Endothelial cell of umbilical vein (primary cell): ENCODE measurements around the gene TAOK1. TPM values are rescaled to one million over a fixed set of nuclear protein-coding genes. Genes with fewer than 3 reads are reported as not detected.

Experiments used
- BruUV-seq: library from RNA; stranded (reverse); fragments of 400-500 nt; replicated peaks from 2 replicates; lab custom pipeline; 2021; lab: Mats Ljungman, UMichigan
- CTCF ChIA-PET: fragments of 300-600, 350-600 bp; sonication (Branson Sonifier 250); formaldehyde crosslinking; loops from one replicate; lab custom pipeline; 2021; ENCODE audit warnings: antibody characterized with exemption, inconsistent platforms; lab: Charles Lee
- POLR2A ChIA-PET: fragments of 300-600, 350-600 bp; sonication (Branson Sonifier 250); formaldehyde crosslinking; loops from one replicate; lab custom pipeline; 2021; ENCODE audit warnings: antibody characterized with exemption, inconsistent platforms; lab: Charles Lee
- DNase-seq: peaks from one replicate; pipeline ENCODE4 v3.0.0-alpha.2; 2011; ENCODE audit warnings: low read depth, low spot score
- FAIRE-seq: peaks from 2 replicates; lab custom pipeline; 2011; peaks lifted over from hg19 to GRCh38; lab: Jason Lieb, UNC
- H2AFZ ChIP-seq: 2 replicates; pipeline ENCODE4 v1.6.0; 2012; ENCODE audit warnings: low read depth, low read length, control low read depth, inconsistent platforms
- H3K27ac ChIP-seq: 2 replicates; pipeline ENCODE4 v1.5.1; 2011; ENCODE audit warnings: low read depth, mild to moderate bottlenecking, control low read depth, low read length, moderate library complexity; ENCODE audit not compliant: insufficient read depth
- H3K27me3 ChIP-seq, 2 experiments: 2 replicates each; pipeline versions ENCODE4 v1.6.0 to v1.6.1; 2011; ENCODE audit warnings: low read length in 2 of 2, mixed read lengths in 1 of 2; ENCODE audit not compliant: control insufficient read depth in 2 of 2, insufficient read depth in 2 of 2
- H3K36me3 ChIP-seq, 2 experiments: 2 replicates in 1 of 2; 3 replicates in 1 of 2; pipeline ENCODE4 v1.5.1; 2011; ENCODE audit warnings: low read length in 2 of 2, mild to moderate bottlenecking in 1 of 2, moderate library complexity in 1 of 2; ENCODE audit not compliant: control insufficient read depth in 2 of 2, insufficient read depth in 2 of 2; ENCODE audit errors: extremely low read depth in 1 of 2
- H3K4me1 ChIP-seq: 3 replicates; pipeline ENCODE4 v1.5.1; 2011; ENCODE audit warnings: mild to moderate bottlenecking, low read length; ENCODE audit not compliant: control insufficient read depth, insufficient read depth; ENCODE audit errors: extremely low read depth
- H3K4me2 ChIP-seq: 2 replicates; pipeline ENCODE4 v1.6.1; 2011; ENCODE audit warnings: low read length, control low read depth, mixed read lengths; ENCODE audit not compliant: insufficient read depth
- H3K4me3 ChIP-seq, 3 experiments: fragments of 200-600 bp in 1 of 3; sonication (generic), shearing (Covaris generic) in 1 of 3; replicated peaks in 1 of 3; 2 replicates each; pipeline ENCODE4 v1.5.1; 2011 to 2016; ENCODE audit warnings: control low read depth in 3 of 3, low read length in 3 of 3, mild to moderate bottlenecking in 2 of 3, inconsistent platforms in 1 of 3, low read depth in 1 of 3, moderate library complexity in 1 of 3; ENCODE audit not compliant: insufficient read depth in 1 of 3
- H3K79me2 ChIP-seq: 2 replicates; pipeline ENCODE4 v1.6.0; 2012; ENCODE audit warnings: low read length, inconsistent platforms; ENCODE audit not compliant: control insufficient read depth, insufficient read depth
- H3K9ac ChIP-seq: replicated peaks from 2 replicates; pipeline ENCODE3; 2011; ENCODE audit warnings: low read length, control low read depth; ENCODE audit not compliant: insufficient read depth; ENCODE audit errors: extremely low read depth
- H3K9me1 ChIP-seq: replicated peaks from 3 replicates; pipeline ENCODE4 v1.6.0; 2011; ENCODE audit warnings: mild to moderate bottlenecking, low read length; ENCODE audit not compliant: control insufficient read depth, insufficient read depth; ENCODE audit errors: extremely low read depth
- H3K9me3 ChIP-seq: replicated peaks from 2 replicates; pipeline ENCODE4 v1.5.1; 2012; ENCODE audit warnings: low read length, inconsistent platforms; ENCODE audit not compliant: control insufficient read depth, insufficient read depth
- H4K20me1 ChIP-seq: replicated peaks from 2 replicates; pipeline ENCODE3; 2011; ENCODE audit warnings: mild to moderate bottlenecking, low read length; ENCODE audit not compliant: control insufficient read depth, insufficient read depth; ENCODE audit errors: extremely low read depth
- CTCF ChIP-seq, 2 donors: IDR thresholded peaks; 1 replicate in 1 of 2; 2 replicates in 1 of 2; pipeline ENCODE4 v1.5.1; 2011; ENCODE audit warnings: low read length in 2 of 2, mild to moderate bottlenecking in 2 of 2, moderate library complexity in 2 of 2, control low read depth in 1 of 2, inconsistent platforms in 1 of 2, low read depth in 1 of 2; ENCODE audit not compliant: insufficient read depth in 1 of 2; ENCODE audit errors: extremely low read depth in 1 of 2
- EZH2 ChIP-seq: IDR thresholded peaks from 2 replicates; pipeline ENCODE4 v1.6.1; 2012; ENCODE audit warnings: borderline replicate concordance, low read depth, mild to moderate bottlenecking, moderate library complexity, low read length, inconsistent platforms; ENCODE audit not compliant: severe bottlenecking
- FOS ChIP-seq: IDR thresholded peaks from 2 replicates; pipeline ENCODE4 v1.6.1; 2011; ENCODE audit warnings: mild to moderate bottlenecking, low read length, moderate library complexity, borderline replicate concordance; ENCODE audit not compliant: insufficient read depth
- GATA2 ChIP-seq: IDR thresholded peaks from 2 replicates; pipeline ENCODE4 v1.7.0; 2011; ENCODE audit warnings: low read depth, mild to moderate bottlenecking, moderate library complexity, mixed read lengths, low read length; ENCODE audit not compliant: insufficient read length, insufficient read depth
- JUN ChIP-seq: IDR thresholded peaks from 2 replicates; pipeline ENCODE4 v1.6.1; 2011; ENCODE audit warnings: borderline replicate concordance, low read depth; ENCODE audit not compliant: insufficient read length, insufficient read depth
- MAX ChIP-seq: IDR thresholded peaks from 2 replicates; pipeline ENCODE4 v1.6.1; 2011; ENCODE audit not compliant: insufficient read depth, insufficient read length
- MYC ChIP-seq: IDR thresholded peaks from one replicate; pipeline ENCODE4 v1.6.1; 2011; ENCODE audit warnings: mild to moderate bottlenecking, low read depth, low read length
- POLR2A ChIP-seq: IDR thresholded peaks from 2 replicates; pipeline ENCODE4 v1.6.1; 2012; ENCODE audit warnings: low read depth, mild to moderate bottlenecking, control low read depth, low read length
- POLR2AphosphoS5 ChIP-seq: IDR thresholded peaks from 2 replicates; pipeline ENCODE4 v1.6.1; 2012; ENCODE audit warnings: low read depth, mild to moderate bottlenecking, control low read depth, low read length, moderate library complexity; ENCODE audit not compliant: insufficient read depth
- dilution Hi-C: fragments of 300-500 bp; cut with MboI; formaldehyde crosslinking; loops from one replicate; pipeline ENCODE4 v1.15.0; 2019; ENCODE audit warnings: low sequenced_read_pairs; ENCODE audit not compliant: extremely low pct_ligation_motif_present
- intact Hi-C: fragments of 100-400 bp; cut with micrococcal nuclease; formaldehyde crosslinking; loops from one replicate; pipeline ENCODE4 v1.10.0; 2022
- polyA plus RNA-seq, 4 experiments: library from polyadenylated mRNA; depleted of rRNA in 3 of 4; stranded (reverse) in 3 of 4; unstranded in 1 of 4; fragments of >200 nt; gene quantifications; 2 replicates each; pipeline versions ENCODE4 v1.2.1 to v1.2.3, GENCODE V29; 2011 to 2012; ENCODE audit warnings: missing spikeins in 1 of 4
- total RNA-seq: library from RNA; stranded (reverse); gene quantifications from 2 replicates; pipeline ENCODE4 v1.2.3, GENCODE V29; 2021

Gene TAOK1
- total and polyA plus RNA-seq, 2 donors (not counting 3 experiments of a cell fraction or from before 2014, with no cell fraction given), result 11.0 to 82.2 TPM

DNA sequence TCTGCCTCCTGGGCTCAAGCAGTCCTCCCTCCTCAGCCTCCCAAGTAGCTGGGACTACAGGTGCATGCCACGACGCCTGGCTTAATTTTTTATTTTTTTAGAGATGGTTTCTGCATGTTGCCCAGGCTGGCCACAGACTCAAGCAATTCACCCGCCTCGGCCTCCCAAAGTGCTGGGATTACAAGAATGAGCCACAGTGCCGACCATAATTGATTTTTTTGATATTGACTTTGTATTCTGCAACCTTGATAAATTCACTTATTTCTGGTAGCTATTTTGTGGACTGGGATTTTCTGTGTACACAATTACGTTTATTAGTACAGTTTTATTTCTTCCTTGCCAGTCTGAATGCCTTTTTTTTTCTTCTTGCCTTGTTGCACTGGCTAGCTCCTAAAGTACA is 30.0 kb downstream of the TAOK1 start:
- Histone ChIP-seq H3K79me2 (peaks cover 89% of the 10 kb centered on the region), H3K4me1 (no peaks in the 10 kb centered on the region), H4K20me1 (peaks cover 12% of the 10 kb centered on the region), H3K4me2 (no peak overlapping the region), H3K27ac (no peak overlapping the region), H2AFZ (no peak overlapping the region), H3K9me1 (no peaks in the 10 kb centered on the region), H3K9ac (no peak overlapping the region), H3K4me3 (no peak overlapping the region), H3K27me3 (no peaks in the 10 kb centered on the region), H3K36me3 (peaks cover 0 to 2% of the 10 kb centered on the region in 2 experiments), H3K9me3 (no peaks in the 10 kb centered on the region)
- dilution Hi-C loops, result no loop called here
- TF ChIP-seq JUN (no peak), FOS (no peak), EZH2 (no peak), GATA2 (no peak), MYC (no peak), POLR2A (no peak), MAX (no peak), POLR2AphosphoS5 (no peak), CTCF (IDR thresholded peaks at IDR 0.05; ENCODE audit: extremely low read depth in 1 of 2, insufficient read depth in 1 of 2, low read depth in 1 of 2, low read length in 2 of 2) (no peak)
- ChIA-PET CTCF (interaction anchor here (0.8 to 1.1 kb wide), 2 partner anchors 16 to 50 kb away, joined by 3 read pairs; no protein-coding TSS in a partner anchor), POLR2A (interaction anchor here (0.6 to 0.7 kb wide), 2 partner anchors 9 to 126 kb away, joined by 3 to 7 read pairs; partner anchors contain the start of gene NUFIP2)
- DNase-seq (no peak), FAIRE-seq (no peak)
- intact Hi-C loops, result no loop called here
- no TSS peak for BruUV-seq
